Stimulated activated CD8-positive, alpha-beta memory T cell treated with anti-CD3 and anti-CD28 coated beads, Interleukin-4, amount 100 ng/mL, for 48 hours (primary cell): Measurements from ENCODE around the gene SULT2B1.
"Not testable (repeated sequence)": the region's sequence is repeated elsewhere in the genome, so short reads cannot be mapped to it uniquely, and the experiment has no call there.

ENCODE experiments used
- DNase-seq: peaks from one replicate; pipeline ENCODE4 v3.0.0-alpha.2; 2020

Gene SULT2B1

GRCh38 chr19:48561412-48561811, 9.4 kb downstream of the SULT2B1 start:
- DNase-seq = no peak

- DNase-seq = no peak
Measured at GRCh38 chr19:48565090-48565489, 13.1 kb downstream of the SULT2B1 start.

- no peak for DNase-seq
Measured at GRCh38 chr19:48568345-48568886, 16.4 kb downstream of the SULT2B1 start.

GRCh38 chr19:48569814-48570213, 17.8 kb downstream of the SULT2B1 start:
- no peak for DNase-seq

- no peak for DNase-seq
Measured at GRCh38 chr19:48571378-48572162, 19.6 kb downstream of the SULT2B1 start.

- no peak for DNase-seq
Measured at GRCh38 chr19:48573163-48573505, 21.2 kb downstream of the SULT2B1 start.

- DNase-seq = no peak
Measured at GRCh38 chr19:48575931-48576622, 24.1 kb downstream of the SULT2B1 start.

GRCh38 chr19:48577908-48578307, 25.9 kb downstream of the SULT2B1 start:
- DNase-seq = not testable (repeated sequence)

- no peak for DNase-seq
Measured at GRCh38 chr19:48578891-48579290, 26.9 kb downstream of the SULT2B1 start.

- no peak for DNase-seq
Measured at GRCh38 chr19:48582168-48582567, 30.2 kb downstream of the SULT2B1 start.

GRCh38 chr19:48587387-48587786, 35.4 kb downstream of the SULT2B1 start:
- no peak for DNase-seq

GRCh38 chr19:48588670-48589401, 36.9 kb downstream of the SULT2B1 start:
- DNase-seq = peak; percentile 94

- no peak for DNase-seq
Measured at GRCh38 chr19:48591021-48591420, 39.0 kb downstream of the SULT2B1 start.

GRCh38 chr19:48595171-48595570, 43.2 kb downstream of the SULT2B1 start:
- no peak for DNase-seq

GRCh38 chr19:48595833-48596232, 43.9 kb downstream of the SULT2B1 start:
- no peak for DNase-seq

GRCh38 chr19:48596237-48596636, 44.3 kb downstream of the SULT2B1 start:
- DNase-seq = no peak

- DNase-seq = peak; percentile 34
Measured at GRCh38 chr19:48596679-48597465, 44.9 kb downstream of the SULT2B1 start.

GRCh38 chr19:48598996-48599700, 47.2 kb downstream of the SULT2B1 start:
- no peak for DNase-seq

GRCh38 chr19:48600679-48601417, 48.9 kb downstream of the SULT2B1 start:
- DNase-seq = no peak

GRCh38 chr19:48603001-48603400, 51.0 kb downstream of the SULT2B1 start:
- no peak for DNase-seq

- DNase-seq = no peak
Measured at GRCh38 chr19:48603449-48603848, 51.5 kb downstream of the SULT2B1 start.
